NCI-H524 treated with DMSO at 0.1 percent for 48 hours (cell line): ENCODE results near the gene NRG2.
A peak's percentile ranks its signal among the peaks of the same experiment; 100 is the strongest.

ENCODE experiments used
- DNase-seq: peaks from one replicate; lab custom pipeline; 2025; lab: John Stamatoyannopoulos, UW

NRG2 gene

DNA sequence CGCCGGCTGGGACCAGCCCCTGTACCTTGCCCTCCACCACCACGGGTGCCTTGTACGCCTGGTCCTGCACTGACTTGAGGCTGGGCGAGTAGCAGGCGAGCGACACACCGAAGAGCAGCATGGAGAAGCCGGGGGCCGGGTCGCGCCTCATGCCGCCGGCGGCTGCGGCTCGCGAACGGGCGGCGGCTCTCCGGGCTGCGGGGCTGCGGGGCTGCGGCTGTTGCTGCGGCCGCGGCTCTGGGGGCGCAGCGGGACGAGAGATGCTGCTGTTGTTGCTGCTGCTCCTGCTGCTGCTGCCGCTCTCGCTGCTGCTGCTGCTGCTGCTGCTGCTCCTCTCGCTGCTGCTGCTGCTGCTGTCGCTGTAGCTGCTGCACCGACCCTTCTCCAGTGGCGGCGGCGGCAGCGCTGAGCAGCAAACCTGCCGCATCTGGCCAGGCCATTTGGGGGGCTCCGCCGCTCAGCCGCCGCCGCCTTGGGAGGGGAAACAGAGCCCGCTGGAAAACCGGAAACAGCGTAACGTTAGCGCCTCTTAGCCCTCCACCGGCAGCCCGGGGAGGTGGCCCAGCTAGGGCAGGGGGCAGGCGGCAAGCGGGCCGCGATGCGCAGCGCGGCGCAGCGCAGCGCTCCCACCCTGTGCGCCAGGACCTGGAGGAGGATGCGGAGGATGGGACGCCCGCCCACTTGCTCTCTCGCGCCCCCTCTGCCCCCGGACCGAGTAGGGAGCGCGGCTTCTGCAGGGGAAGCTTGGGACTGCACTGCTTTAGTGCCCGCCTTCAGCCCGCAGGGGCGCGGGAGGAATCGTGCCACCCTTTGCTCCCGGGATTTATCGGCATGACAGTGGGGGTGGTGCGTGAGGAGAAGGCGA, at the start of gene NRG2:
NRG2 (minus strand) TSS at position 657 of the 865 bp plus-strand sequence.
- DNase-seq: peak; percentile 50

DNA sequence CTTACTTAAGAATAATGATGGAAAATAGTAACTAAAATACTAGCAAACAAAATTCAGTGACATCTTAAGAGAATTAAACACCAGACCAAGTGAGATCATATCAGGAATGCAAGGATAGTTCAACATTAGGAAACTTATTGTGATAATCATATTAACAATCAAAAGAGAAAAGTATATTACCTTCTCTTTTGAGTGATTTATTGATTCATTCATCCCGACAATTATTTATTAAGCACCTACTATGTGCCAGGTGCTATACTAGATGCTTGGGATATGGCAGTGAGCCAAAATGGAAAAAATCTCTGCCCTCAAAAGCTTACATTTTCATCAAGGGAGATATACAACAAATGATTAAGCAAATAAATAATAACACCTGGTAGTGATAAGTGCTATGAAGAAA, 47.2 kb upstream of the NRG2 start:
- no peak for DNase-seq

DNA sequence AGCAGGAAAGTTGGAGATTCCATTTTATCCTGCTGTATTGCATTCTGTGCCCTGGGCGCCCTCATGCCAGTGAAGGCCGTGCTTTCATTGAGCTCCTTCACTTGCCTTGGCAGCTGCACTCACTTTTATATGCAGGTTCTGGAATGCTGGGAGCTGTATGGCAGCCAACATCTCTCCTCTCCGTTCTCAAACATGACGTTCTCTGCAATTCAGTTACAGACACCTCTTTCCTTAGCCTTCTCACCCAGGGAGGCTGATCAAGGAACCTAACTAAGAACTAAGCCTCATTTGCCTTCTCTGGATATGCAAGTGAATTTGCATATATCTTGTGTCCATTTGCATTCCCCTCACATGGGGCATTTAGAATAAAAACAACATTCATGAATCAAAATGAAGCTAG, 41.4 kb upstream of the NRG2 start:
- no peak for DNase-seq

DNA sequence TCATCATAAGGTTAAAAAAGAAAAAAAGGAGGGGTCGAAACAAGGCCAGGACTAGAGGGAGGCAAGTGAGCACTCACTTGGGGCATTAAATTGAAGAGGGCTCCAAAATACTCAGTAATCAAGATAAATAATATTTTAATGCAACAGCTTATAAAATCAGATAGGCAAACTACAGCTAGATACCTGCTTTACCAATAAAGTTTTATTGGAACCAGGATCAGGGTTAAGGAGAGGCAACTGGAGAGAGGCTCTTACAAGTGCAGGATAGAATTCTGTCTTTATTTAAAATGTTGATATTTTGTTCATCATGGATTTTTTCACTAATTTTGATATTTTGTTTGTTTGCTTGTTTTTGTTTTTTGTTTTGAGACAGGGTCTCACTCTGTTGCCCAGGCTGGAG, 40.6 kb upstream of the NRG2 start:
- no peak for DNase-seq

DNA sequence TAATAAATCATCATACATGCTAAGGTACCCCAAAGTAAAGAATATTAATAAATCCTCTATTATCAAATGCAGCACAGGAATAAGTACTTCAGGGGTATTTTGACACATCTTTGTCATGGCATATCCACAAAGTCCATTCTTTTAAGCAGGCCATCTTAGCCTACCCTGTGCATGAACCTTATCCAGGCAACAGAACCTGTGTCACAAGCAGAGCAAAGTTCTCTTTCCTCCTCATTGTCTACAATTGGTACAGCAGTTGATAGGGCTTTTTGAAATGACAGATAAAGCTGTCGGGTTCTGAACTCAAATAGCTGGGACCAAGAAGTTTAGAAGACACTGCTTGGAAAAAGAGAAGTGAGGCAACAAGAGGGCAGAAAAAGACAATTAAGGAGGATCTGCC, 40.0 kb upstream of the NRG2 start:
- no peak for DNase-seq

DNA sequence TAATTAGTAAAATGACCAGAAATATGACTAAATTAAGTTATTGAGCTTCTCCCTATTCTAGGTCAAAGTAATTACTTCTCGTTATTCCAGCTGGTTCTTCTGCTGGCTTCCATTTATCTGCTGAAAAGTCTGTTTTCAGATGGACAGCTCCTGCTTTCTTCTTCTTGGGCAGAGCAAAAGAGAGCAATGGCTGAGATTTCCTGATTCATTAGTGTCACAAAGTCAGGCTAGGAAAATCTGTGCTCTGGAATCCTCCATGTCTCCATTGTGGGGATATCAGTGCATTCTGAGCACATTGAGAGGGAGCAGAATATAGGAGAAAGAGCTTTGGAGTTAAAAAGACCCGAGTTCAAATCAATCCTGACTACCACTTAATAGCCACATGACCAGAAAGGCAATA, 33.7 kb upstream of the NRG2 start:
- DNase-seq: no peak

DNA sequence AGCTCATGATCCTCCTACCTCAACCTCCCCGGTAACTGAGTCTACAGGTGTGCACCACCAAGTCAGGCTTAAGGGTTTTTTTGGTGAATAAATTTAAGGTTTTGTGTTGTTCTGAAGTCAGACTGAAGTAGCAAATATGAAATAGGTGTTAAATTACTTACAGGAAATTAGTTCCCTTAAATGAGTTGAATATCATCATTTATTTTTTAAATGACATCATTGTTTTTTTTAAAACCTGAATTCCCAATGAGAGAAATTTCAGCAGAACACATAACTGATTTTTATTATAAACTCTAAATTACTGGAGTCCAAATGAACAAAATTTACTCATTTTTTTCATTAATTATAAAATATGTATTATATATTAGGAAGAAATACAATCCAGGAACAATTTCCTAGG, 33.0 kb upstream of the NRG2 start:
- DNase-seq: no peak

DNA sequence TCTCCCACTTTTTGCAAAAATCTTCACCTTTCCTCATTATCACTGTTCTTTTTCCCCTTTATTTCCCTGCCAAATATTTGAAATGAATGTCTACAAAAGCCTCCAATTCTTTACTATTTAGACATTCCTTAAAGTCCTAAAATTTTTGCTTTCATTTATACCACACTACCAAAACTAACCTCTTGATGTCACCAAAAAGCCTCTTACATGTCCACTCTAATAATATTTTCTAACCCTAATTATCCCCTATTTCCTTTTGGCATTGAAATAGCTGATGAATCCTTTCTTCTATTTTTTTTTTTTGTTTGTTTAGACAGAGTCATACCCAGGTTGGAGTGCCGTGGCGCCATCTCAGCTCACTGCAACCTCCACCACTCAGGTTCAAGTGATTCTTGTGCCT, 32.3 kb upstream of the NRG2 start:
- DNase-seq: no peak

DNA sequence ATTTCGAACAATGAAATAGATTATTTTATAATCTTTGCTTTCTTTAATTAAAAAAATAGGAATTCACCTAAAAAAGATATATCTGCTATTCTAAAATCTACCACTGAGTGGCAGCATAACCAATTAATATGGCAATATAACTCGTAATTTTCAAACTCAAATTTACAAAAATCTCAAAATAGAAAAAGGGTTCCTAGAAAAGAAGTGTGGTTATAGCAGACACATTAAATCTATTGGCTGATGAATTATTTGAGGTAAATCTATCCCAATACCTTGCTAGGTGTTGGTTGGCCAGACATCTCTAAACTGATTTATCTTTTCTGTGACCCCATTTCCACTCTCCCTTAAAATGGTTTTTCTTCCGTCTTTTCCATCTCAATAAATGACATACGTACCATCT, 30.2 kb upstream of the NRG2 start:
- DNase-seq: no peak

DNA sequence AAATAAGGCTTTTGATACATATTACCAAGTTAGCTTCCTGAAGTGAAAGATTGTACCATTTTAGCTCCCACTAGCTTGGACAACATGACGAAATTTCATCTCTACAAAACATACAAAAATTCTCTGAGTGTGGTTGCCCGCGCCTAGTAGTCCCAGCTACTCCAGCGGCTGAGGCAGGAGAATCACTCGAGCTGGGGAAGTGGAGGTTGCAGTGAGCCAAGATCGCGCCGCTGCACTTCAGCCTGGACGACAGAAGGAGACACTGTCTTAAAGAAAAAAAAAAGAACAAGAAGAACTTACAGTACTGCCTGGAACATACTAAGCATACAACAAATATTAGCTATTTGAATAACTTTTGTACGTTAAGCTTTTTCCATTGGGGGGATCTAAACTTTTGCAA, 29.7 kb upstream of the NRG2 start:
- no peak for DNase-seq

DNA sequence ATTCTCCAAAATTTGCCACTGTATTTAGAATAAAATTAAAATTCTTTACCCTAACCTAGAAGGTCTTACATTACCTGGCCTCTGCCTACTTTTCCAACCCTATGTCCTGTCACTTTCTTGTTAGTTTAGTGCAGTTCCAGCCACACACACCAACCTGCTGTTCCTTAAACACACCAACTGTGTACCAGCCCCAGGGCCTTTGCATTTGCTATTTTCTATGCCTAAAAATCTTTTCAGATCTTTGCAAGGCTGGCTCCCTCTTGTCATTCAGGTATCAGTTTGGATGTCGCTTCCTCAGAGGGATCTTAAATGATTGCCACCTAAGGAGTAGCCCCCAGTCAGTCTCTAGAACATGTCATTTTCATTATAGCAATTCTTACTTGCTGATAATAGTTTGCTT, 17.7 kb upstream of the NRG2 start:
- no peak for DNase-seq

DNA sequence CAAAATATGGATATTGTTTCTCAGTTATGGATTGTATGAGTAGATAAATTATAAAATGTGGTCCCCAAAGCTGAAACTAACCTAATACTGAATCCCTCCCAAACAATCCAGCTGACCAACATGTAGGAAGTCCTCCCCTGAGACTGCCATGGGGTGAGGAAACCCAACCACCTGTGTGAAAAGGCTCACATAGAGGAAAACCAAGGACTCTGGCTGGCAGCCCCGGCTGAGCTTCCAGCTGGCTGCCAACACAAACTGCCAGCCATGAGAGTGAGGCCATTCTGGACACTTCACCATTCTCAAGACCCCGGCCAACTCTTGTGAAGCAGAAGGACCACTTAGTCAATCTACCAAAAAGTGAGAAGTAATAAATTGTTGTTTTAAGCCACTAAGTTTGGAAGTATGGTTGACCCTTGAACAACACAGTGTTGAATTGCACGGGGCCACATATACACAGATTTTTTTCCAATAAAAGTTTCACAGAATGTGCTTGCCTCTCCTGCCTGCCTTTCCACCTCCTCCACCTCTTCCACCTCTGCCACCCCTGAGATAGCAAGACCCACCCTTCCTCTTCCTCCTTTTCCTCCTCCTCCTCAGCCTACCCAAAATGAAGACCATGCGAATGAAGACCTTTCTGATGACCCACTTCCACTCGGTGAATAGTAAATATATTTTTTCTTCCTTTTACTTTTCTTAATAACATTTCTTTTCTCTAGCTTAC, 15.3 kb upstream of the NRG2 start:
- DNase-seq: no peak

DNA sequence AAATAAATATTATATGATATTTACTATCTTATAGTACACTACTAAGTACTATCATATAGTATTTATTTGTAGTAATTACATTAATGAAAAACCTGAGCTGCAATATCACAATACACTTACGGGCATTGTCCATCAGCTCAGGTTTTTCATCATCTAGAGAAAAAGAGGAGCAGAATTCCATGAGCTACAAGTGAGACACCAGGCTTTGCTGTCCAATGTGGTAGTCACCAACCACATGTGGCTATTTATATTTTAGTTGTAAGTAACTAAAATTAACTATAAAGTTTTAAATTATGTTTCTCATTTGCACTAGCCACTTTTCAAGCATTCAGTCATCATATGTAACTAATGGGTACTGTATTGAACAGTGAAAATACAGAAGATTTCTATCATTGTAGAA, 13.8 kb upstream of the NRG2 start:
- no peak for DNase-seq

DNA sequence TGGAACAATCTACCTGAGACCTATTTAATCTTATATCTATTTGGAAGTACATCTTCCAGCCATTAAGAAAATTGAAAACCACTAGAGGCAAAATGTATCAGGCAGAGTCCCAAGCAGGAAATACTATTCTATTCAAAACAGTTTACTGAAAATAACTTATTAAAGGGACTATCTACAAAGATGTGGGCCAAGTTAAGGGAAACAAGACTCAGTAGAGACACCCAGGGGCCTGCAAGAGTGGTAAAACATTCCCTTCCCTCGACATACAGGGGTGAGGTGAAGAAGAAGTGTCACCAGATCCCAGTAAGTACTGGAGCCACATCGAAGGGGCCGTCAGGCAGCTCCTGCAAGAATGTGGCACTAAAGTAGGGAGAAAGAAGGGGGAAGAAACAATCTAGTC, 12.1 kb upstream of the NRG2 start:
- no peak for DNase-seq

DNA sequence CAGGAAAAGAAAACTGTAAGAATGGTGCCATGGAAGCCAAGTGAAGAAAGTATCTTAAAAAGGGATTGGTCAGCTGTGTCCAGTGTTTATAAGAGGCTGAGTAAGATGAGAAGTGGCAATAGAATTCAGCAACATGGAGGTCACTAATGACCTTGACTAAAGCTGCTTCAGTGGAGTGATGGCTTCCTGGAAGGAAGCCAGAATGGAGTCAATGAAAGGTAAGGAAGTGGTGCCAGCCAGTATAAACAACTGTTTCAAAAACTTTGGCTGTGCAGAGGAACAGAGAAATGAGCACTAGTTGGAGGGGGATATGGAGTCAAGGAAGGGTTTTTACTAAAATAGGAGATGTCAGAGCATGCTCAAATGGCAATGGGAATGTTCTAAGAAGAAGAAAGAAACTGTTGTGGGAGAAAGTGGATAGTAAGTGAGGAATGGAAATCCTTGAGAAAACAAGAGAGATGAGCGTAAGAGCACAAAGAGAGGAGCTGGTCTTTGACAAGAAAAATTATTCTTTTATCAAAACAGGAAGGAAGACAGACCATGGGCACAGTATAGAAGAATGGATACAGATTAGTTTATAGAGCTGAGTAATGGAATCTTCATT, 11.1 kb upstream of the NRG2 start:
- DNase-seq: no peak

DNA sequence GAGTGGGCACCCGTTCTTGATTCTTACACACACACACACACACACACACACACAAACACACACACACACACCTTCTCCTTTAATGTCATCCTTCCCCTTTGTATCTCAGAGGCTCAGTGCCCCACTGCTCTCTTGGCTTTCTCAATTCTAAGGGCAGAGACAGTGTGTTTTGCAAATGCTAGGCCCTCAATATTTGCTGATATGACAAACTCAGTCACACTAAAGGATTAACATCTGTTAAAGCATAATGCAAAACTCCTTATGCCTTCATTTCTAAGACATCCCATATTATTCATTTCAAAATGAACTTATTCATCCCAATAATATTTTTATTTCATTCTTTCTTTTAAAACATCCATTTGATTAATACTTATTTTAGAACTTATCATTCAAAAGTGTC, 8.9 kb upstream of the NRG2 start:
- DNase-seq: no peak

DNA sequence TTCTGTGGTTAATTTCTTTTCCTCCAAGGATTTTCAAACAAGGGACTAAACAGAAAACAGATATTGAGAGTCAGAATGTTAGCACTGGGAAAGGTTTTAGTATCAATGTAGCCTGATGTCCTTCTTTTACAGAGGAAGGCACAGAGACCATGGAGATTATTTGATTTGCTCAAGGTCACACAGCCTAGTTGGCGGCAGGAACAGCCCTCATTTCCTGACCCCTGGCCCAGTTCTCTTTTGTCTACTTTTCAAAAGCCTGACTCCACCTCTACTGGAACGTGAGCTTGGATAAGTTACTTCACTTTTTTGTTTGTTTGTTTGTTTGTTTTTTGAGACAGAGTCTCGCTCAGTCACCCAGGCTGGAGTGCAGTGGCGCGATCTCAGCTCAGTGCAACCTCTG, 6.6 kb upstream of the NRG2 start:
- DNase-seq: no peak

DNA sequence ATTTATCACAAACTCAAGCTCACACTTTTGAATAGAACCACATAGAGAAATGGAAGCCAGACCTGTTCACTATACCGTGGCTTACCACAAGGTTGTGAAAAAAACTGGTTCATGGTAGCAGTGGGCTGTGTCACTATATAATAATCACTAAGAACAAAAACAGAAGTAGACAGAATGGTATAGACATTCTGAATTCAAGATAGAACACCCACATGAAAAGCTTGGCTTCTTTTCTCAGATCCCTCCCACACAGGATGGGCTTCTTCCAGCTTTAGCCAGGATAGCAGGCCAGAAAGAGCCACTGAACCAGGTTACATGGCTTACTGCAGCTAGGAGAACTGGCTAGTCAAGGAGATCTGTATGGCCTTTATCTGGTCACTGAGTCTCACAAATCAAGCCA, 6.1 kb upstream of the NRG2 start:
- no peak for DNase-seq

DNA sequence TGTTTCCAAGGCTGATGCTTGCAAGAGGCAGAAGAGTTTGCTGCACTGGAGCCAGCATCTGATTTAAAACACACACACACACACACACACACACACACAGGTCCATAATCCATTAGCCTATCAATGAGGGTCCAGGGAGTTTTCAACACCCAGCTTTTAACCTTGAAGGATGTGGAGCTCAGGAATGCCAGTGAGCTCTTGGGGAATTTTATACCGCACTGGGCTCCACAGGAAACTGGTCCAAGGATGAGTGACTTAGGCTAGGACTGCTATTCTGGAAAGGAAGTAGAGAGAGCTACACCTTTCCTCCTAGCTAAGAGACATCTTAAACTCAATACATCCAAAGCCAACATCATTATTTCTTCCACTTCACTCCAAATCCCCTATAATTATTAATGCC, 942 bp upstream of the NRG2 start:
- no peak for DNase-seq

DNA sequence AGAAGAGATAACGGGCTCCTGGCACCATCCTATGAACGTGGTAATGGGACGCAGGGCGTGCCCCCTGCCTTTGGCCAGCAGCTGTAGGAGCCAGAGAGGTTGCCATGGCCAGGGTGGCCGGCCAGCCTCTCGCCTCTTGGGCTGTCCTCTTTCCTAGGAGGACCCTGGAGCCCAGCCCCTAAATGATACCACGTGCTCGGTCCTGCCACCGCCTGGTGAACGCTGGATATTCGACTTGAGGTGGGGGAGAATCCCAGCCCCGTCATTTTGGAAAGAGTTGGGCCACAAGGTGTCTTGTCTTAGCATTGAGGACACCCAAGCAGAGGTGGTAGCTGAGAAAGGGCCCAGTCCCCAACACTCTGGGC, 391 bp upstream of the NRG2 start:
- peak; percentile 16 for DNase-seq

DNA sequence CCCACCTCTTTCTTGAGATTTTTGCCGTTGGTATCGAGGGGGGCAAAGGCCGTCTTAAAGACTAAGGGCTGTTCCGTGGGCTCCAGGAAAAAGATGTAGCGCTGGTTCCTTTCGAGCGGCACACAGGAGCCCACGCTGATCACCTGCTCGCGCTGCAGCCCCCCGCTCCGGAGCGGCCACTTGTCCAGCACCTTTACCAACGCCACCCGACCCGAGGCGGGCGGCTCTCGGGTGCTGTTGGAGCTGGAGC, 781 bp downstream of the NRG2 start:
- DNase-seq: no peak

DNA sequence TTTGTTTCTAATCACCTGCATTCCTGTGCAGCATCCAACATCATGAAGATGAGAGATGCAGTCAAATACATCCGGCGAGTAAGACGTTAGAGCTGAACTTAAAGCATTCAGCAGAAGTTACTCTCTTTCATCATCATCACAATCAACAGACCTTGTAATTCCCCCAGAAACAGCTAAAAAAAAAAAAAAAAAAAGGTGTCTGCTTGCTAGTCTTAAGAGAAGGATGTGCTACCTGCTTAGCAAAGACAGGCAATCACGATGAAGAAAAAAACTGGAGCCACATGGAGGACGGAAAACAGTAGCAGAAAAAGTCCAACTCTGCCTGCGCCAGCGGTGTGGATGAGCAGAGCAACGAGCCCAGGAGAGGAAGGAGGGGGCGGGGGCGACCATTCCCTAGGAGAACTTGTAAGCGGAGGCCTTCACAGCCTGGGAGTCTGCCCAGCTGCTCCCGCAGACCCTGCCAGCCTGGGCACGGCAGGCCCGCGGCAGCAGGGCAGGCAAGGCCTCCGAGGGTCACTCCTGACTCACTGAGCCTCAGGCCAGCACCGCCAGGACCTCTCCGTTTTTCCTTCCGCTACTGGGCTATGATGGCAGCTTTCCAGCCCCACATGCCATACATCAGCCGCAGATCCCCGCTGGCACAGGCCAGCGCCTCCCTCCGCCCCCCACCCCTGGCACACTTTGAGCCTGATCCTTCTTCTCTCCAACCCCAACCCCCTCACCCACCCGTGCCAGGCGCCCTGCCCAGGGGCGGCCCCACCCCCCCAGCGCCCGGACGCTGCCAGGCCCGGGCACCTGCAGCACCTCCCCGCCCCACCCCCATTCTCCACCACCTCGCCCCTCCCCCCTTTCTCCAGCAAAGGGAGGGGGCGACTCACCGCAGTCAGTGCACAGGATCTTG, 1.4 kb downstream of the NRG2 start:
- no peak for DNase-seq

DNA sequence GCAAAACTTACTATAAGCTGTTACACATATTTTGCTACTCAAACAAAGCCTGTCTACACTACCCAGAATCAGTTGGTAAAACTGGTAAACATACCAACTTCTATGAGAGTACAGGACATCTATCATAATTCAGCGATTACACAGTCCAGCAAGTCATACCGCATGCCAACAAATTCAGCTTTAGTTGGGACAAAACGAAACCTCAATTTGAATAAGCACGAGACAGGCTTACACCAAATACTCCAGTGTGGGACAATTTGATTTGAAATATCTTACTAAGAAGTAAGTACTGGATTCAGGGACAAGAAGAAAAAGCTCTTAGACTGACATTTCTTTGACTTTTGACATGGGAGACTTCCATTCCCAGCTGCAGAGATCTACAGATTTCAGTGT, 2.0 kb downstream of the NRG2 start:
- DNase-seq: no peak
